Measurements from ENCODE around the gene PODN.

PODN gene

GRCh38 chr1:53074313-53075154, 12.5 kb downstream of the PODN start:
- no peak for DNase-seq

DNA sequence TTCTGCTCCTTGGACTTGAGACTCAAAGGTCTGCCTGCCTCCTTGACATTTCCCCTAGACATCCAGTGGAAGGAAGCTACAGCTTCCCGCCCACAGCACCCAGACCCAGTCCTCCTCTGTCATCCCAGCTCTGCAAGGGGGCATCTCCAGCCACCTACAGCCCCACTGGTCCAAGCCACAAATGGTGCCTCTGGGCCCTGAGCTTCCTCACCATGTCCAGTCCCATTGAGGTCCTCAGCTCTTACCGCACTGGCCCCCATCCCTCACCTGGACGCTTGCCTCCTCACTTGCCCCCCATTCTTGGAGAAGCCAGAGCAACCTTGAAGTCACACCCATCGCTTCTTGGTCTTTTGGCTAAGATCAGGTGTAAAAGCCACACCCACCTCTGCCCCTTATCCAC, 13.2 kb downstream of the PODN start:
- no peak for DNase-seq

- no peak for DNase-seq
These were observed 13.7 kb downstream of the PODN start for GRCh38 chr1:53075761-53076163.

GRCh38 chr1:53076165-53076564, 14.2 kb downstream of the PODN start:
- DNase-seq: no peak

- no peak for DNase-seq
These were observed 14.9 kb downstream of the PODN start for GRCh38 chr1:53076721-53077598.

GRCh38 chr1:53077599-53077965, 15.6 kb downstream of the PODN start:
- no peak for DNase-seq

DNA sequence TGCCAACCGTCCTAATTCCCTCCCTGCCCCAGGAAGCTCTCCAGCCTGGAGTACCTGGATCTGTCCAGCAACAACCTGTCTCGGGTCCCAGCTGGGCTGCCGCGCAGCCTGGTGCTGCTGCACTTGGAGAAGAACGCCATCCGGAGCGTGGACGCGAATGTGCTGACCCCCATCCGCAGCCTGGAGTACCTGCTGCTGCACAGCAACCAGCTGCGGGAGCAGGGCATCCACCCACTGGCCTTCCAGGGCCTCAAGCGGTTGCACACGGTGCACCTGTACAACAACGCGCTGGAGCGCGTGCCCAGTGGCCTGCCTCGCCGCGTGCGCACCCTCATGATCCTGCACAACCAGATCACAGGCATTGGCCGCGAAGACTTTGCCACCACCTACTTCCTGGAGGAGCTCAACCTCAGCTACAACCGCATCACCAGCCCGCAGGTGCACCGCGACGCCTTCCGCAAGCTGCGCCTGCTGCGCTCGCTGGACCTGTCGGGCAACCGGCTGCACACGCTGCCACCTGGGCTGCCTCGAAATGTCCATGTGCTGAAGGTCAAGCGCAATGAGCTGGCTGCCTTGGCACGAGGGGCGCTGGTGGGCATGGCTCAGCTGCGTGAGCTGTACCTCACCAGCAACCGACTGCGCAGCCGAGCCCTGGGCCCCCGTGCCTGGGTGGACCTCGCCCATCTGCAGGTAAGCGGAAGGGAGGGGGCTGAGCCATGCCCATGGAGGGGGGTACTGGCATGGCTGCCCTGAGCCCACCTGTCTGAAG, 16.5 kb downstream of the PODN start:
- no peak for DNase-seq

- DNase-seq: no peak
These were observed 17.2 kb downstream of the PODN start for GRCh38 chr1:53079251-53079650.

DNA sequence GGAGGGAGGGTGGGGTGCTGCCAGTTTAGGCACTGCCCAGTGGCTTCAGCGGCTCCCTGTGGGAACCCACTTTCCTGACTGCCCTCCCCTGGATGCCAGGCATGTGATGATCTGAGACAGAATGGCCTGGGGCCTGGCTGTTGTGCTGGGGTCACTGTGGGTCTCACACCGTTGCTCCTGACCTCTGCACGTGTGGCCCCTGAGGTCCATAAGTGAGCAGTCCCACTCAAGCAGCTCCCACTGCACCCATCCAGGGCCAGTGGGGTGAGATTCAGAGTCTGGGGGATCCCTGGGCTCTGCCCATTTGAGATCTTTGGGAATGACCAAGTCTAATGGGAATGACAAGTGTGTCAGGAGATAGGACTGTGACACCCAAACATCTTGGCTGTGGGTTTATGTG, 18.0 kb downstream of the PODN start:
- DNase-seq: no peak

DNA sequence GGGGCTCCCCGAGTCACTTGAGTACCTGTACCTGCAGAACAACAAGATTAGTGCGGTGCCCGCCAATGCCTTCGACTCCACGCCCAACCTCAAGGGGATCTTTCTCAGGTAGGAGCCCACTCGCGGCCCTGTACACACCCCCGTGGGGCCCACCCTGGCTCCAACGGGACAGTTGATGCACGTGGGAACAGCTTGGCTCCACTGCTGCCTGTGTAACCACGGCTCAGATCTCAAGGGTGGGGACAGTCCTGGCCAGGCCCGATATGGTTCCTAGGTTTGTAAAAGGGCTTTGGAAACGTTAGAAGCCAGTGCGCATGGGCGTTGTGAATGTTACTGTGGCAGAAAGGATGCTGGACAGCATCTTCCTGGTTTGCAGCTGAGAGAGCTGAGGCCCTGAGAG, 18.8 kb downstream of the PODN start:
- DNase-seq: no peak

- no peak for DNase-seq
These were observed 19.5 kb downstream of the PODN start for GRCh38 chr1:53081384-53082066.

DNA sequence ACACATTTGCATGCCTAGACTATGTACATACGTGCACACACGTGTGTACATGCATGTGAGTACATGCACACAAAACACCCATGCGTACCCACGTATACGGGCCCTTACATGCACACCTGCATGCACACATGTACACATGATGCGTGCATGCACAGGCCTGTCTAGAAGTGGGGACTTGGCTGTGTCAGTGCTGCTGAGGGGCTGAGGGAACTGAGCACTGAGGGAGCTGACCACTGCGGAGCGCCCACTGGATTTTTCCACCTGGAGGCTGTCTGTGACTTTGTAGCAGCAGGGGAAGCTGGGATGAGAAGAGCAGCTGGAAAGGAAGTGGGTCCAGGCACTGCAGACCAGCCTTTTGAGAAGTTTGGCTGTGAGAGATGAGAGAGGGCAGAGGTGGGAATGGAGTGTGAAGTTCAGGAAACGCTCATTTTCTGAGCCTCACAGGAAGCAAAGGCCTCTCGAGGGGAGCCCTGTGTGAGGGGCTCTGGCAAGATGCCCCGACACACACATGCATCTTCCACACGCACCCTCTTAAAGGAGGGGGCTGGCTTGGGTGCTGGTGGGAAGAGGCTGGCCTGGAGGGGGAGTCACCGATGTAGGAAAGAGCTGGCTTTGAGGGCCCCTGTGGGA, 20.9 kb downstream of the PODN start:
- DNase-seq: no peak

- DNase-seq: no peak
These were observed 21.9 kb downstream of the PODN start for GRCh38 chr1:53083636-53084588.

DNA sequence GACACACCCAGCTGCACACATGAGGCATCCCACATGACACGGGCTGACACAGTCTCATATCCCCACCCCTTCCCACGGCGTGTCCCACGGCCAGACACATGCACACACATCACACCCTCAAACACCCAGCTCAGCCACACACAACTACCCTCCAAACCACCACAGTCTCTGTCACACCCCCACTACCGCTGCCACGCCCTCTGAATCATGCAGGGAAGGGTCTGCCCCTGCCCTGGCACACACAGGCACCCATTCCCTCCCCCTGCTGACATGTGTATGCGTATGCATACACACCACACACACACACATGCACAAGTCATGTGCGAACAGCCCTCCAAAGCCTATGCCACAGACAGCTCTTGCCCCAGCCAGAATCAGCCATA, 22.6 kb downstream of the PODN start:
- DNase-seq: no peak

- DNase-seq: no peak
These were observed 23.4 kb downstream of the PODN start for GRCh38 chr1:53085405-53085804.

DNA sequence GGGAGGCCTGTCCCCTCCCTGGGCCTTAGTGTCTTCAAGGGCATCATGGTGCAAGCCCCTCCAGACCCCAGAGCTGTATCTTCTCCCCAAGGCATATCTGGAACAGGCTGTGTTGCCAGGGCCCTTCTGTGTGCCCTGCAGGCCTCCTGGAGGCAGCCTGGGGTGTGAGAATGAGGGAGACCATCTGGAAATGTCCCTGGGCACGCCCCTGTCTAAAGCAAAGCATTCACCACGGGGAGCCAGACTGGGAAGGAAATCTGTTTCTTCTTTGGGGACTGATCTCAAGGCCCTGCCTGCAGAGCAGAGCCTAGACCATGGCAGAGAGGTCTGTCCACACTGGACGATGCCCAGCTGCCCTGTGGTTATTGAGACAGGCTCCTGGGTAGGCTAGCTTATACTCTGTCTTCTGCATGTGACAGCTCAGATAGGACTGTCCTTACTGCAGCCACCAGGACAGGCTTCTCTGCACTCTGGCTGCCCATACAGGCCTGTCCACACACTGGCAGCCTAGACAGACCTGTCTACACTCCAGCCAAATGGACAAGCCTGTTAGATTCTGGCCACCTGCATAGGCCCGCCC, 24.6 kb downstream of the PODN start:
- no peak for DNase-seq

DNA sequence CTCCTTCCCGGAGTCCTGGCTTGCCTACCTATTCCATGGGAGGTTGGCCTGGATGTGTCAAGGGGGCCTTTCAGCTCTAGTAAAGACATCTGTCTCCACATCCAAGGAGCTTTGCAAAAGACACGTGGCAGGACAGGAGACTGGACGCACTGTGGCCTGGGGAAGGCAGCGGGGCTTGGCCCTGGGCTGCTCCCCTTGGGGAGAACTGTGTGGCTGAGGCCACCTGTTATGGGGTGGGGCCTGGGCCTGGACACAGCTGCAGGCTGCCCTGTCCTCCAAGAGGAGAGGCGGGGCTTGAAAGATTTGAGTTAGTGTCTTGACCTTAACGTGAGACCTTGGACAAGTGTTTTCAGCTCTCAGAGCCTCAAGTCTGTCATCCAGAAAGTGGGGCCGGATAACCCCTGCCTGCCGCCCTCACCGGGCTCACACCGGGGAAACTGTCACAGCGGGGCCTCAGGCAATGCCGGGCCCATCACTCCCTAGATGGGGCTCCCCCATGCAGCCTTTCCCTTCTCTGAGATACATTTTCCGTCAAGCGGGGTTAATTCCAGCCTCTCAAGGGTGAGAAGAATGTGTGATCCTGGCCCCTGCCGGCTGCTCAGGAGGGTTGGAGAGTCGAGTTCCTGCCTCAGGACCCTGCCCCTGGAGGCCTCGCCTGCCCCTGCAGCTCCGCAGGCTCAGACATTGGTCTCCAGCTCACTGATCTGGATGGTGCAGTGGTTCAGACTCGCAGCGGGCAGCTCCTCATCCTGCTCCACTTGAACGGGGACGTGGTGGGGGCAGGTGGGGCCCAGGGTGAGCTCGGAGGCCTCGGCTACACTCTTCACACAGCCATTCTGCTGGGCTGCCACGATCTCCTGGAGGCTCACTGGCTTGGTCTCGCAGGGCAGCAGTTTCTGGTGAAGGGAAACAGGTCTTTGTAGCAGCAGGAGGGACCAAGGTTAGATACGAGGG, 25.6 kb downstream of the PODN start:
- DNase-seq: no peak

Measured in hypothalamus (tissue), 51 donors.